Tibial nerve (tissue), 4 donors: Measurements from ENCODE around the gene STXBP2. TPM values are rescaled to one million over a fixed set of nuclear protein-coding genes. Genes with fewer than 3 reads are reported as not detected.

Source experiments
- DNase-seq, 2 donors: peaks; one replicate each; pipeline ENCODE4 v3.0.0-alpha.2; 2019; ENCODE audit warnings: low spot score in 2 of 2
- H3K27ac ChIP-seq, 4 donors: fragments of 200-600 bp; sonication (generic) in 3 of 4; one replicate each; pipeline ENCODE4 v1.5.1; 2017 to 2019; ENCODE audit warnings: mild to moderate bottlenecking in 1 of 4
- H3K27me3 ChIP-seq, 2 donors: fragments of 200-600 bp; sonication (generic) in 1 of 2; one replicate each; pipeline versions ENCODE4 v1.5.1 to v1.6.0; 2017 to 2019
- H3K36me3 ChIP-seq, 3 donors: fragments of 200-600 bp; sonication (generic); one replicate each; pipeline ENCODE4 v1.5.1; 2018 to 2019
- H3K4me1 ChIP-seq, 4 donors: fragments of 200-600 bp; sonication (generic) in 3 of 4; one replicate each; pipeline ENCODE4 v1.5.1; 2017 to 2019
- H3K4me3 ChIP-seq, 4 donors: fragments of 200-600 bp; sonication (generic) in 3 of 4; one replicate each; pipeline ENCODE4 v1.5.1; 2017 to 2019; ENCODE audit warnings: mild to moderate bottlenecking in 1 of 4, moderate library complexity in 1 of 4
- H3K9me3 ChIP-seq, 4 donors: fragments of 200-600 bp; sonication (generic) in 3 of 4; one replicate each; pipeline ENCODE4 v1.5.1; 2017 to 2019
- CTCF ChIP-seq, 5 experiments: fragments of 200-600 bp in 3 of 5; fragments of 450-650 bp in 2 of 5; sonication (generic) in 3 of 5; IDR thresholded peaks; one replicate each; pipeline ENCODE4 v1.5.1; 2016 to 2019; ENCODE audit warnings: antibody characterized with exemption in 5 of 5, mild to moderate bottlenecking in 3 of 5, moderate library complexity in 2 of 5
- EP300 ChIP-seq, 2 donors: sonication (generic); formaldehyde crosslinking; IDR thresholded peaks; one replicate each; pipeline ENCODE4 v1.6.1; 2017; ENCODE audit warnings: antibody characterized with exemption in 2 of 2, mild to moderate bottlenecking in 1 of 2
- POLR2A ChIP-seq, 2 donors: fragments of 450-650 bp; IDR thresholded peaks; one replicate each; pipeline ENCODE4 v1.6.1; 2017; ENCODE audit warnings: antibody characterized with exemption in 2 of 2, mild to moderate bottlenecking in 2 of 2, moderate library complexity in 2 of 2
- WGBS, 2 donors: methylation state at CpG; one replicate each; pipeline ENCODE4 v1.1.5; 2018; 5-methylcytosine and 5-hydroxymethylcytosine counted together
- small RNA-seq: library from RNA; depleted of rRNA; stranded (forward); fragments of <200 nt; gene quantifications from one replicate; pipeline ENCODE3, GENCODE V24; 2016
- total RNA-seq, 4 donors: library from RNA; depleted of rRNA; stranded (reverse); fragments of >200 nt; gene quantifications; one replicate each; pipeline ENCODE4 v1.1.0, GENCODE V29; 2016

STXBP2 gene
- total RNA-seq, 4 donors from 2014 or later: 8.7 to 24.0 (median 13.0) TPM

- no peaks in the 10 kb centered on the region for H3K9me3 ChIP-seq
- DNase-seq: no peak
- H3K4me3 ChIP-seq: no peak overlapping the region
- no peaks in the 10 kb centered on the region for H3K27me3 ChIP-seq
- TF ChIP-seq POLR2A (IDR thresholded peaks at IDR 0.05) (no peak), EP300 (IDR thresholded peaks at IDR 0.05) (no peak), CTCF (IDR thresholded peaks at IDR 0.05) (no peak)
- no peaks in the 10 kb centered on the region for H3K36me3 ChIP-seq
- WGBS, 2 donors: 87 to 90% methylated on average over 8 of the region's 8 CpGs
- no peak overlapping the region for H3K27ac ChIP-seq
- H3K4me1 ChIP-seq: no peaks in the 10 kb centered on the region
These were observed 53.9 kb downstream of the STXBP2 start for GRCh38 chr19:7690779-7691258.

- Histone ChIP-seq H3K9me3 (no peaks in the 10 kb centered on the region), H3K36me3 (no peaks in the 10 kb centered on the region), H3K4me3 (no peak overlapping the region), H3K27me3 (no peaks in the 10 kb centered on the region), H3K27ac (no peak overlapping the region), H3K4me1 (no peaks in the 10 kb centered on the region)
- no peak for TF ChIP-seq CTCF (IDR thresholded peaks at IDR 0.05)
- TF ChIP-seq POLR2A (IDR thresholded peaks at IDR 0.05): no peak
- no peak for TF ChIP-seq EP300 (IDR thresholded peaks at IDR 0.05)
- DNase-seq: no peak
These were observed 54.6 kb downstream of the STXBP2 start for GRCh38 chr19:7691497-7691896.

- Histone ChIP-seq H3K4me1 (no peaks in the 10 kb centered on the region), H3K9me3 (no peaks in the 10 kb centered on the region), H3K4me3 (no peak overlapping the region), H3K36me3 (no peaks in the 10 kb centered on the region), H3K27me3 (peaks cover 0 to 10% of the 10 kb centered on the region in 2 donors), H3K27ac (no peak overlapping the region)
- no peak for DNase-seq
- TF ChIP-seq EP300 (IDR thresholded peaks at IDR 0.05) (no peak), CTCF (IDR thresholded peaks at IDR 0.05) (no peak), POLR2A (IDR thresholded peaks at IDR 0.05) (no peak)
- WGBS, 2 donors: 77 to 92% methylated on average over 13 of the region's 13 CpGs
These were observed 55.6 kb downstream of the STXBP2 start for GRCh38 chr19:7692417-7693088.

GRCh38 chr19:7694499-7694898, 57.6 kb downstream of the STXBP2 start:
- H3K27me3 ChIP-seq: peaks cover 0 to 26% of the 10 kb centered on the region in 2 donors
- 53 to 59% methylated on average over 4 of the region's 4 CpGs for WGBS, 2 donors
- no peak for TF ChIP-seq POLR2A (IDR thresholded peaks at IDR 0.05)
- no peak for TF ChIP-seq EP300 (IDR thresholded peaks at IDR 0.05)
- TF ChIP-seq CTCF (IDR thresholded peaks at IDR 0.05): no peak

More at GRCh38 chr19:7694499-7694898, 57.6 kb downstream of the STXBP2 start:
- DNase-seq: no peak
- Histone ChIP-seq H3K9me3 (no peaks in the 10 kb centered on the region), H3K4me1 (no peaks in the 10 kb centered on the region), H3K27ac (no peak overlapping the region), H3K36me3 (no peaks in the 10 kb centered on the region), H3K4me3 (no peak overlapping the region)

Small RNAs within 50 kb of the gene (small RNA-seq; reads per million reads assigned to genes)
- not detected for gene MIR6792

Other genes with a start within 250 kb of the STXBP2 start
- 1 to 10 TPM; 4.4 to 9.2 (median 7.8) TPM for gene PEX11G, start 148.1 kb upstream of the STXBP2 start, total RNA-seq
- gene ZNF358, start 121.0 kb upstream of the STXBP2 start, total RNA-seq: 10 to 100 TPM; 40.0 to 84.0 (median 69.2) TPM
- gene MCOLN1, start 114.5 kb upstream of the STXBP2 start, total RNA-seq: 10 to 100 TPM; 21.3 to 52.2 (median 31.3) TPM
- 100 to 1,000 TPM in 1 of 4 donors, 10 to 100 TPM in 3; 66.3 to 138 (median 68.3) TPM for gene PNPLA6, start 101.4 kb upstream of the STXBP2 start, total RNA-seq
- not detected for gene CAMSAP3, start 41.2 kb upstream of the STXBP2 start, total RNA-seq
- gene XAB2, start 7.6 kb upstream of the STXBP2 start, total RNA-seq: 10 to 100 TPM; 51.6 to 62.0 (median 54.3) TPM
- 10 to 100 TPM; 10.8 to 39.9 (median 30.6) TPM for gene PET100, start 7.3 kb upstream of the STXBP2 start, total RNA-seq
- gene PCP2, start 3.4 kb upstream of the STXBP2 start, total RNA-seq: not detected
- gene RETN, start 31.9 kb downstream of the STXBP2 start, total RNA-seq: not detected
- gene MCEMP1, start 40.0 kb downstream of the STXBP2 start, total RNA-seq: 1 to 10 TPM in 1 of 4 donors, not detected in 3; 1.5 TPM
- gene TRAPPC5, start 43.7 kb downstream of the STXBP2 start, total RNA-seq: 10 to 100 TPM; 26.9 to 47.5 (median 37.0) TPM
- gene FCER2, start 65.0 kb downstream of the STXBP2 start, total RNA-seq: 1 to 10 TPM in 1 of 4 donors, under 1 TPM in 1, not detected in 2; 0.90 to 1.0 TPM
- 10 to 100 TPM in 1 of 4 donors, 1 to 10 TPM in 1, under 1 TPM in 1, not detected in 1; 0.59 to 16.5 (median 1.7) TPM for gene CLEC4G, start 95.0 kb downstream of the STXBP2 start, total RNA-seq
- 10 to 100 TPM in 1 of 4 donors, 1 to 10 TPM in 3; 2.6 to 12.6 (median 5.0) TPM for gene CD209, start 110.4 kb downstream of the STXBP2 start, total RNA-seq
- gene CLEC4M, start 126.1 kb downstream of the STXBP2 start, total RNA-seq: 1 to 10 TPM in 1 of 4 donors, not detected in 3; 2.4 TPM
- gene EVI5L, start 193.1 kb downstream of the STXBP2 start, total RNA-seq: 10 to 100 TPM; 14.4 to 30.3 (median 17.7) TPM
- 1 to 10 TPM in 1 of 4 donors, not detected in 3; 2.5 TPM for gene PRR36, start 237.3 kb downstream of the STXBP2 start, total RNA-seq